NCI-H1694 treated with DMSO at 0.1 percent for 48 hours (cell line): ENCODE measurements around the gene ARPC1A.
"Not testable (repeated sequence)": the region's sequence is repeated elsewhere in the genome, so short reads cannot be mapped to it uniquely, and the experiment has no call there.

Source experiments
- DNase-seq: peaks from one replicate; lab custom pipeline; 2025; lab: John Stamatoyannopoulos, UW

ARPC1A gene

DNA sequence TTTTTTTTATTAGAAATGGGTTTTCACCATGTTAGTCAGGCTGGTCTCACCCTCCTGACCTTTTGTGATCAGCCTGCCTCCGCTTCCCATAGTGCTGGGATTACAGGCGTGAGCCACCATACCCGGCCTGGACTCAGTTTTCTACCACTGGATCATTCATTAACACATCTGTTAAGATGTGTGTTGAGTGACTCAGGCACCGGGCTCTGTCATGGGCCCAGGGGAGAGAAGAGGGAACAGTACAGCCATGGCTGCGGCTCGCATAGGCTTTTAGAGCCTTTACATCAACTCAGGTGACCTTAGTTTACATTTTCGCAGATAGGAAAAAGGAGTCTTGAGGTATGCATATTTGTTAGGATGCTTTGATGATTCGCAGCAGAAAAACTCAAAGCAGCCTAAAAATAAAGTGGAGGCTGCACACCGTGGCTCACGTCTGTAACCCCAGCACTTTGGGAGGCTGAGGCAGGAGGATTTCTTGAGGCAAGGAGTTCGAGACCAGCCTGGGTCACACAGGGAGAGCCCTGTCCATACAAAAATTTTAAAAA, 45.8 kb downstream of the ARPC1A start:
- no peak for DNase-seq

- no peak for DNase-seq
Observed at GRCh38 chr7:99372275-99373090, 46.8 kb downstream of the ARPC1A start.

GRCh38 chr7:99373091-99374066, 47.7 kb downstream of the ARPC1A start:
- DNase-seq, result no peak

DNA sequence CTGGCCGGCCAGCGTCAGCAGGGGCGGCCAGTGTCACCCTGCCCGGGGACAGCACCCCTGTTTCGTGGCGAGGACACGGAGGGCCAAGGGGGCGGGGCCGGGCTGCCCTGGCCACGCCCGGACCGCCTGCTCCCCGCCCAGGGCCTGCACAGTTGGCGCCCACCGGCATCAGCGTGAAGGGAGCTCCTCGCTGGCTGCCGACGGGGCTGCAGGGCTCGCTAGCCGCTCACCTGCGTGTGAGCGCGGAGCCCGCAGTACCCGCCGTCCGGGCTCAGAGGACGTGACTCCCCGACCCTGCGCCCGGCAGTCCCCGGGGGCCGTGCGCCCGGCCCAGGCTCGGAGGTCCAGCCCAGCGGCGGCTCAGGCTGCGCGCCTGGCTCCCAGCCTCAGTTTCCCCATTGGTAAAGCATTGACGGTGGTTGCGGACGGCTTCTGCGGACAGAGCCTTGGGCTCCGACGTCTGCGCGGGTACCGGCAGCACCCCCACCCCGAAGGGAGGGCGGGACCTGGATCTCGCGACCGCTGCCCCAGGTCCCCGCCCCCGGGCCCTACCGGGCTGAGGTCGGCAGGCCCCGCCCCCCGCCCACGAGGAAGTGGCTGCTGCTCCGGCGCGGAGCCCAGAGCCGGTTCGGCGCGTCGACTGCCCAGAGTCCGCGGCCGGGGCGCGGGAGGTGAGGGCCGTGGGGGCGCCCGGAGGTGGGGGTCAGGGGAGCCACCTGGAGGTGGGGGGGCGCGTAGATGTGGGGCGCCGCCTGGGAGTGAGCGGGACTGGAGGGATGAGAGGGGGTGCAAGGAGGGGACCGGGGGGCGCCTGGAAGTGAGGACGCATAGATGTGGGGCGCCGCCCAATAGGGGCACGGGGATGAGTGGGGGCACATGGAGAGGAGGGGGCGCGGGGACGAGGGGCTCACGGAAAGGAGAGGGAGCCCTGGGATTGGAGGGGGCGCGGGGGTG, 48.7 kb downstream of the ARPC1A start, which contains the start of gene ARPC1B:
Gene ARPC1B, plus strand, starts transcription at position 620 of the 954 bp plus-strand sequence. CDS start 10,985 bp downstream, outside the sequence.
- DNase-seq, result peak; percentile 37

DNA sequence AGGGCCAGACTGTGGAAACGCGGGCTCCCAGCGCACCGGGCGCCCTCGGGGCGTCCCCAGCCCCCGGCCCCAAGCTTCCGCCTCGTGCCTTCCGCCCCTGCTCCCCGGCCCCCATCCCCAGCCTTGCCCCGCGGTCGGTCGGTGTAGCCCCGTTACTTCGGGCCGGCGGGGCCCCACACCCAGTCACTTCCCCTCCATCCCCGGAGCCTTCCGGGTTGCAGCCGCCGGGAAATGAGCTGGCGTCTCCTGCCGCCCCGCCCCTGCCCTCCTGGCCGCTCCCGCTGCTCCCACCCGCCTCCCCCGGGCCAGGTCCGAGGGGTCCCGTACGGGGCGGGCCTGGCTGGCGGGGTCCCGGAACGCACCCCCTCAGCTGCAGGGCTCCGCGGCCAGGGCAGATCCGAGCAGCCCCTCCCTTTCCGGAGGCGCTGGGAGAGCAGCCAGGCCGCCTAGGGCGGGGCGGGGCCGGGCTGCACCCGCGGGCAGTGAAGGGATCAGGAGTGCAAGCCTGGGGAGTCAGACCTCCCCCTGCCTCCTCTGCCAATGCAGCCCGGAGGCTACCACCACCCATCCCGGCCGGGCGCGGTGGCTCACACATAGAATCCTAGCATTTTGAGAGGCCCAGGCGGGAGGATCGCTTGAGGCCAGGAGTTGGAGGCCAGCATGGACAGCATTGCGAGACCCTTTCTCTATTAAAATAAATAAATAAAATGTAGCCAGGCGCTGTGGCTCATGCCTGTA, 49.5 kb downstream of the ARPC1A start:
- DNase-seq, result peak; percentile 11

DNA sequence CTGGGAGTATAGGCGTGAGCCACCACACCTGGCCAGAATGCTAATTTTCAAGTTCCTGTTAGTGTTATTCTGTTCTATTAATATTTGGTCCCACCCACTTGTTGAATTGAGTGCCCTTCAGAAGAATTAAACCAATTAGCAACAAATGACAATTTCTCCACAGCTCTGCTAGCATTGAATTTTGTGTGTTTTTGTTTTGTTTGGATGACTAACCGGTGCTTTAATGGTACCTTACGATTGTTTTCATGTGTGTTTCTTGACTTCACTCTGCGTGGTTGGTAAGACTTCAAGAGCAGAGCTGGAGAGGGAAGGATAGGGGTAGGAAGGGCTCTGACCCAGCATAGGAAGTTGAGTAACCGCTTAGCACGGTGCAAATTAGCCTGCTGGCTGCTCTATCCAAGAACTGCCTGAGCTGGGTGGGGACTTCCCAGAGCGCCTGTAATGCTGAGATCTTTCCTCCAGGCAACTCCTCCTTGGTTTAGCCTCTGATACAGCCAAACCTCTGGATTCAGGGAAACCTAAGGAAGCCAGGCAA, 53.4 kb downstream of the ARPC1A start:
- no peak for DNase-seq

DNA sequence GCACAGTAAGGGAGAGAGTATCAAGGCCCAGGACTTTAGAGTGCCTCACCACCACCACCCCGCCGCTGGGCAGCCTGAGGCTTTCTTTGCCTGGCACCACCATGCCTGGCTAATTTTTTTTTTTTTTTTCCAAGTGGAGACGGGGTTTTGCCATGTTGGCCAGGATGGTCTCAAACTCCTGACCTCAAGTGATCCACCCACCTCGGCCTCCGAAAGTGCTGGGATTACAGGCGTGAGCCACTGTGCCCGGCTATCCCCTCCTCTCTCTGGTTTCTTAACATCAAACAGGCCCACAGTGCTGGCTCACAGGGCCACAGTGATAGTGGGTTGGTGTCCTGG, 54.0 kb downstream of the ARPC1A start:
- DNase-seq, result not testable (repeated sequence)

GRCh38 chr7:99380032-99380822, 54.5 kb downstream of the ARPC1A start:
- DNase-seq, result peak; percentile 5

- no peak for DNase-seq
Observed at GRCh38 chr7:99380823-99381663, 55.3 kb downstream of the ARPC1A start.

- DNase-seq, result no peak
Observed at GRCh38 chr7:99381664-99382075, 56.0 kb downstream of the ARPC1A start.

DNA sequence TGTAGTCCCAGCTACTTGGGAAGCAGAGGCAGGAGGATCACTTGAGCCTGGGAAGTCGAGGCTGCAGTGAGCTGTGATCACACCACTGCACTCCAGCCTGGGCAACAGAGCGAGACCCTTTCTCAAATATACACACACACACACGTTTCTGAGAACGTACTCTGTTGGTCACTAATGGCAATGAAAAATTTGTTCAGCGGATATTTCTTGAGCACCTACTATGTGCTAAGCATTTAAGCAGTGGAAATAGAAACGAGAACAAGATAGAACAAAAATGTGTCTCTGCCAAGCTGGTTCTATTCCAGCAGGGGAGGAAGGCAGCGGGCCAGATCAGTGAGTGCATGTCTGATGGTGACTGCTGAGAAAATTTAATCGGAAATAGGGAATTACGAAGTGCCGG, 57.5 kb downstream of the ARPC1A start:
- DNase-seq, result no peak

- no peak for DNase-seq
Observed at GRCh38 chr7:99383791-99384370, 58.2 kb downstream of the ARPC1A start.

GRCh38 chr7:99384523-99384922, 58.8 kb downstream of the ARPC1A start:
- DNase-seq, result no peak

DNA sequence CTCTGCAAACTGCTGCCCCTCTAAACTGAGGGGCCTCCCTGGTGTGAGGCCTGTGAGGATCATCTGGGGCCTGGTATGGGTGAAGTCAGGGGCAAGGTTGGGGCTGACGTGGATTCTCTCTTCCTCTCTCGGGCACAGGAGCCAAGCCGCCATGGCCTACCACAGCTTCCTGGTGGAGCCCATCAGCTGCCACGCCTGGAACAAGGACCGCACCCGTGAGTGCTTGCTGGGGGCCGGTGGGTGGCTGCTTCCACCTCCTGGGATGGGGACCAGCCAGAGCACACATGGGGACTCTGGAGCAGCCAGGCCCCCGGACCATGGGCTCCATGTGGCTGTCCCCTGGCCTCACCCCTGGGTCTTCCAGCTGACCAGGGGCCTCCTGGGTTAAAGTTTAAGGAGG, 59.9 kb downstream of the ARPC1A start:
- DNase-seq, result no peak

DNA sequence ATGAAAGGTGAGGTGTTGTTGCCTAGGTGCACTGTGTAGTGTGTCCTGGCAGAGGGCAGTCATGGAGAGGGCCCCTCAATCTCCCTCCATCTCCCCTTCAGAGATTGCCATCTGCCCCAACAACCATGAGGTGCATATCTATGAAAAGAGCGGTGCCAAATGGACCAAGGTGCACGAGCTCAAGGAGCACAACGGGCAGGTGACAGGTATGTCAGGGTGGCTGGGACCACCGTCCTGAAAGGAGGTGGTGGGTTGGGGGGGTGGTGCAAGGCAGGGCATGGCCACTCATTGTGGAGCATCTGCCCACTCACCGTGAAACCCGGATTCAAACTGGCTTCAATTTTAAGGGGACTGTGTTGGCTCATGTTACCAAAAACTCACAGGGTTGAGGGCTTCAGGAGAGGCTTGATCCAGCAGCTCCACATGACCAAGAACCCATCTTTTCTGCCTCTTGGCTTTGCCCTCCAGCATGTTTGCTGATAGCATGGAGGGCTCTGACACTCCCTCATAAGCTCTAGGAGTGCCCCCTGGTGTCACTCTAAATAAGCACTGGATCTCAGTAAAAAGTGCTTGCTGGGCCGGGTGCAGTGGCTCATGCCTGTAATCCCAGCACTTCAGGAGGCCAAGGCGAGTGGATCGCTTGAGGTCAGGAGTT, 61.0 kb downstream of the ARPC1A start:
- DNase-seq, result peak; percentile 16

- DNase-seq, result not testable (repeated sequence)
Observed at GRCh38 chr7:99387239-99387635, 61.5 kb downstream of the ARPC1A start.

DNA sequence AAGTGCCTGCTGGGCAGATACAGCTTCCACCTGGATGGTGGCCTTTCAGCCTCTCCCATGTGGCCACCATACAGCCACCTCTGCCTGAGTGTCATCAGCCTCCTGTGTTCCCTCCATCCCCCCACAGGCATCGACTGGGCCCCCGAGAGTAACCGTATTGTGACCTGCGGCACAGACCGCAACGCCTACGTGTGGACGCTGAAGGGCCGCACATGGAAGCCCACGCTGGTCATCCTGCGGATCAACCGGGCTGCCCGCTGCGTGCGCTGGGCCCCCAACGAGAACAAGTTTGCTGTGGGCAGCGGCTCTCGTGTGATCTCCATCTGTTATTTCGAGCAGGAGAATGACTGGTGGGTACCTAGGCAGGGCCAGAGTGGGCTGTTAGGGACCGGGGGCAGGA, 62.2 kb downstream of the ARPC1A start:
- no peak for DNase-seq

GRCh38 chr7:99389772-99390171, 64.1 kb downstream of the ARPC1A start:
- DNase-seq, result no peak
